Neural progenitor cell (in vitro differentiated cells): Measurements from ENCODE around the gene FERMT3. TPM values are rescaled to one million over a fixed set of nuclear protein-coding genes. Genes with fewer than 3 reads are reported as not detected.

Experiments
- DNase-seq: peaks from one replicate; pipeline ENCODE4 v3.0.0-alpha.2; 2016; ENCODE audit warnings: low spot score
- H2AFZ ChIP-seq: fragments of 200-600 bp; sonication (generic); replicated peaks from 2 replicates; pipeline ENCODE4 v1.6.1; 2016; ENCODE audit warnings: antibody characterized with exemption
- H3F3A ChIP-seq: fragments of 200-600 bp; sonication (generic); 2 replicates; pipeline ENCODE4 v1.6.1; 2016; ENCODE audit warnings: antibody characterized with exemption, low read depth
- H3K27ac ChIP-seq: fragments of 200-600 bp; sonication (generic); 2 replicates; pipeline ENCODE4 v1.5.1; 2016; ENCODE audit warnings: mild to moderate bottlenecking
- H3K27me3 ChIP-seq: fragments of 200-600 bp; sonication (generic); 2 replicates; pipeline ENCODE4 v1.6.1; 2016; ENCODE audit warnings: mild to moderate bottlenecking, moderate library complexity
- H3K36me3 ChIP-seq: fragments of 200-600 bp; sonication (generic); 2 replicates; pipeline ENCODE4 v1.5.1; 2016
- H3K4me1 ChIP-seq: fragments of 200-600 bp; sonication (generic); 2 replicates; pipeline ENCODE4 v1.6.1; 2016; ENCODE audit warnings: mixed run types
- H3K4me2 ChIP-seq: fragments of 200-600 bp; sonication (generic); 2 replicates; pipeline ENCODE4 v1.6.1; 2016
- H3K4me3 ChIP-seq: fragments of 200-600 bp; sonication (generic); 2 replicates; pipeline ENCODE4 v1.5.1; 2016
- H3K79me2 ChIP-seq: fragments of 200-600 bp; sonication (generic); 2 replicates; pipeline ENCODE4 v1.6.1; 2016; ENCODE audit warnings: low read depth
- H3K9ac ChIP-seq: fragments of 200-600 bp; sonication (generic); 2 replicates; pipeline ENCODE4 v1.6.1; 2016
- H3K9me3 ChIP-seq: fragments of 200-600 bp; sonication (generic); 2 replicates; pipeline ENCODE4 v1.5.1; 2016; ENCODE audit warnings: low read depth
- H4K20me1 ChIP-seq: fragments of 200-600 bp; sonication (generic); 2 replicates; pipeline ENCODE4 v1.6.1; 2016; ENCODE audit warnings: low read depth
- H3K27ac Mint-ChIP-seq: 3 replicates; pipeline ENCODE4 v1.8.0; 2021; ENCODE audit warnings: mixed read lengths
- H3K27me3 Mint-ChIP-seq: 2 replicates; pipeline ENCODE4 v1.8.0; 2022; ENCODE audit warnings: low read depth, mild to moderate bottlenecking, inconsistent platforms, moderate library complexity, mixed read lengths; ENCODE audit not compliant: insufficient read depth
- H3K36me3 Mint-ChIP-seq: 3 replicates; pipeline ENCODE4 v1.8.0; 2021; ENCODE audit warnings: mixed read lengths
- H3K4me1 Mint-ChIP-seq: 3 replicates; pipeline ENCODE4 v1.8.0; 2021; ENCODE audit warnings: mixed read lengths
- H3K4me3 Mint-ChIP-seq: 3 replicates; pipeline ENCODE4 v1.8.0; 2021; ENCODE audit warnings: mild to moderate bottlenecking, moderate library complexity, mixed read lengths
- H3K9me3 Mint-ChIP-seq: 3 replicates; pipeline ENCODE4 v1.8.0; 2020; ENCODE audit warnings: mixed read lengths
- EZH2 ChIP-seq: fragments of 200-600 bp; sonication (generic); IDR thresholded peaks from 2 replicates; pipeline ENCODE4 v1.6.1; 2017; ENCODE audit warnings: antibody characterized with exemption, mild to moderate bottlenecking, moderate library complexity
- EZH2phosphoT487 ChIP-seq: fragments of 200-600 bp; sonication (generic); IDR thresholded peaks from 2 replicates; pipeline ENCODE4 v1.6.1; 2017; ENCODE audit warnings: antibody characterized with exemption
- total RNA-seq: library from RNA; depleted of rRNA; stranded (reverse); fragments of >200 nt; gene quantifications from 2 replicates; pipeline ENCODE4 v1.2.3, GENCODE V29; 2015; ENCODE audit warnings: low replicate concordance
- TF ChIP-seq, protein P1 (sequence below): fragments of 200-600 bp; sonication (generic); IDR thresholded peaks from 2 replicates; pipeline ENCODE4 v1.5.1; 2017; ENCODE audit warnings: antibody characterized with exemption, mild to moderate bottlenecking

FERMT3 gene
- total RNA-seq, 1 donor from 2014 or later = not detected

DNA sequence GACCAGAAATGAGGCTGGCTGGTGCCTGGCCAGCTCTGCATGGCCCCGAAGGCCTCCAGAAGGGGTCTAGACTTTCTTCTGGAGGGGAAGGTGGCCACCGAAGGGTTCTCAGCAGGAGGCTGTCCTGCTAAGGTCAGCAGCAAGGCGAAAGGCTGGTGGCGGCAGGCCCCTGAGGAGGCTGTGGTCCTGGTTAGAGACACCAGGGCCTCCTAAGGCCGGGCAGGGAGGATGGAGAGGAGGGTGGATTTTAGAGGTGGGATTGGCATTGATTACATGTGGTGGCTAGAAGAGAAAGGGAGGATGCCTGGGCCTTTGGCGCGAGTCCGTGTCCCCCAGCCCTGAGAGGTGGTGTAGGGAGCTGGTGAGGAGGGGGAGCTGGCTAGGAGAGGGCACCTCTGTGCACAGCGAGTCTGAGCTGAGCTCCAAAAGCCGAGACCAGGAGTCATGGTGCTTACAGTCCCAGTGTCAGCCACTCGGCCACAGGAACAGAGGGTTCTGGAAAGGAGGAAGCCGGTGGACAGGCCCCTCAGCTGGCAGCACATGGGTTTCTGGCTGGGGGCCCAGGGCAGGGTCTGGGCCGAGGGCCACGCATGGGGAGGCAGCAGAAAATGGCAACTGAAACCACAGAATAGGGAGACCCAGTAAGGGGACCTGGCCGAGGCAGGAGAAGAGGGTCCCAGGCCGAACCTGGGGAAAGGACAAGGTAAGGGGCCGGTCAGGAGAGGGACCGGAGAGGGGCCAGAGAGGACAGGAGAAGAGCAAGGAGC lies 2.5 kb downstream of the FERMT3 start:
- no peak overlapping the region for H3K4me3 ChIP-seq
- H3K36me3 ChIP-seq = no peaks in the 10 kb centered on the region
- TF ChIP-seq EZH2 (no peak), EZH2phosphoT487 (no peak)
- TF ChIP-seq, protein P1, sequence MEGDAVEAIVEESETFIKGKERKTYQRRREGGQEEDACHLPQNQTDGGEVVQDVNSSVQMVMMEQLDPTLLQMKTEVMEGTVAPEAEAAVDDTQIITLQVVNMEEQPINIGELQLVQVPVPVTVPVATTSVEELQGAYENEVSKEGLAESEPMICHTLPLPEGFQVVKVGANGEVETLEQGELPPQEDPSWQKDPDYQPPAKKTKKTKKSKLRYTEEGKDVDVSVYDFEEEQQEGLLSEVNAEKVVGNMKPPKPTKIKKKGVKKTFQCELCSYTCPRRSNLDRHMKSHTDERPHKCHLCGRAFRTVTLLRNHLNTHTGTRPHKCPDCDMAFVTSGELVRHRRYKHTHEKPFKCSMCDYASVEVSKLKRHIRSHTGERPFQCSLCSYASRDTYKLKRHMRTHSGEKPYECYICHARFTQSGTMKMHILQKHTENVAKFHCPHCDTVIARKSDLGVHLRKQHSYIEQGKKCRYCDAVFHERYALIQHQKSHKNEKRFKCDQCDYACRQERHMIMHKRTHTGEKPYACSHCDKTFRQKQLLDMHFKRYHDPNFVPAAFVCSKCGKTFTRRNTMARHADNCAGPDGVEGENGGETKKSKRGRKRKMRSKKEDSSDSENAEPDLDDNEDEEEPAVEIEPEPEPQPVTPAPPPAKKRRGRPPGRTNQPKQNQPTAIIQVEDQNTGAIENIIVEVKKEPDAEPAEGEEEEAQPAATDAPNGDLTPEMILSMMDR = no peak
- H3K79me2 ChIP-seq = no peaks in the 10 kb centered on the region
- Mint-ChIP-seq H3K4me1 (peaks cover 10% of the 10 kb centered on the region), H3K4me3 (peak overlapping the region; percentile 33), H3K9me3 (no peaks in the 10 kb centered on the region), H3K36me3 (peaks cover 9% of the 10 kb centered on the region), H3K27me3 (peaks cover 8% of the 10 kb centered on the region), H3K27ac (peak overlapping the region; percentile 63)
- peak overlapping the region; percentile 20 for H3K9ac ChIP-seq
- H3K9me3 ChIP-seq = no peaks in the 10 kb centered on the region
- no peak overlapping the region for H3K27ac ChIP-seq
- H3K4me2 ChIP-seq = no peak overlapping the region
- H4K20me1 ChIP-seq = peaks cover 20% of the 10 kb centered on the region
- H3K27me3 ChIP-seq = no peaks in the 10 kb centered on the region
- H3K4me1 ChIP-seq = no peaks in the 10 kb centered on the region
- H3F3A ChIP-seq = peaks cover 13% of the 10 kb centered on the region
- DNase-seq = peak; percentile 1
- no peak overlapping the region for H2AFZ ChIP-seq

DNA sequence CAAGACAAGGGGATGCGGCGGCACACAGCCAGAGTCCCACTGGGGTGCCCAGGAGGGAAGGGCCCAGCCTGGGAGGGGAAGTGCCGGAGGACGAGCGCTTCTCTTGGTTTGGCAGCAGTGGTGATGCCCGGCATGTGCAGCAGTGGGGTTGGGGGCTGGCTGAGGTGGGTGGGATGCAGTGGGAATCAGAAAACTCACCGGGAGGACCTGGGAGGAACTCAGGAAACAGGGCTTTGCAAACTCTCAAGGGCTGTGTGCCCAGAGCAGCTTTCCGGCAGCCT lies 3.0 kb downstream of the FERMT3 start:
- Mint-ChIP-seq H3K9me3 (no peaks in the 10 kb centered on the region), H3K4me1 (peaks cover 7% of the 10 kb centered on the region), H3K27ac (no peak overlapping the region), H3K36me3 (peaks cover 5% of the 10 kb centered on the region), H3K4me3 (no peak overlapping the region), H3K27me3 (peaks cover 8% of the 10 kb centered on the region)
- no peaks in the 10 kb centered on the region for H3K9me3 ChIP-seq
- peaks cover 8% of the 10 kb centered on the region for H3F3A ChIP-seq
- H3K27me3 ChIP-seq = no peaks in the 10 kb centered on the region
- peak overlapping the region; percentile 20 for H3K9ac ChIP-seq
- TF ChIP-seq, protein P1 = no peak
- no peak for TF ChIP-seq EZH2phosphoT487
- no peak overlapping the region for H3K4me3 ChIP-seq
- H2AFZ ChIP-seq = no peak overlapping the region
- no peak overlapping the region for H3K27ac ChIP-seq
- H3K79me2 ChIP-seq = no peaks in the 10 kb centered on the region
- no peak overlapping the region for H3K4me2 ChIP-seq
- peak; percentile 0 for DNase-seq
- H4K20me1 ChIP-seq = peaks cover 15% of the 10 kb centered on the region
- no peaks in the 10 kb centered on the region for H3K4me1 ChIP-seq
- no peaks in the 10 kb centered on the region for H3K36me3 ChIP-seq

DNA sequence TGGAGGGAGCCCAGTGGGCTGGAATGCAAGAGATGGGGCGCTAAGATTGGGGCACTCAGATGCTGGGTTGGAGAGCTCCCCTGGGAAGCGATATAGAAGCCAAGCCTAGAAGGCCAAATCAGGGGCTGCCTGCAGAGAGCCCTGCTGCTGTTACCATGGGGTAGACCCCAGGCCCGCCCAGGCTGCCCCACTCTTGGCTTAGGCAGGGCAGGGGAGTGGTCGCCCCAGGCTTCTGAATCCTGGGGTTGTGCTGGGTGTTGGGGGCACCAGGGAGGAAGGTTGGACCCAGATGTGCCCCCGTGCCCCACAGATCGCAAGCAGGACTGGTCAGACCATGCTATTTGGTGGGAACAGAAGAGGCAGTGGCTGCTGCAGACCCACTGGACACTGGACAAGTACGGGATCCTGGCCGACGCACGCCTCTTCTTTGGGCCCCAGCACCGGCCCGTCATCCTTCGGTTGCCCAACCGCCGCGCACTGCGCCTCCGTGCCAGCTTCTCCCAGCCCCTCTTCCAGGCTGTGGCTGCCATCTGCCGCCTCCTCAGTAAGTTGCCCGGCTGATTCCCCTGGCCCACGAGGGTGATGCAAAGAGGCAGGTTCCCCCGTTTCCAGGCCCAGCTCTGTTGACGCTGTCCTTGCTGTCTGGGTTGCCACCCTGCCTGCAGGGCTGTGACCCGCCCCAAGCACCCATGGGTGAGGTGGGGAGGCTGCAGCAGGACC lies 3.9 kb downstream of the FERMT3 start:
- Histone ChIP-seq H3K4me1 (no peaks in the 10 kb centered on the region), H3K79me2 (no peaks in the 10 kb centered on the region), H2AFZ (no peak overlapping the region), H3F3A (peaks cover 6% of the 10 kb centered on the region), H3K27ac (no peak overlapping the region), H3K9ac (no peak overlapping the region), H4K20me1 (peaks cover 7% of the 10 kb centered on the region), H3K9me3 (no peaks in the 10 kb centered on the region), H3K4me2 (no peak overlapping the region), H3K36me3 (no peaks in the 10 kb centered on the region), H3K27me3 (no peaks in the 10 kb centered on the region), H3K4me3 (no peak overlapping the region)
- H3K27ac Mint-ChIP-seq = peak overlapping the region; percentile 58
- peaks cover 8% of the 10 kb centered on the region for H3K27me3 Mint-ChIP-seq
- TF ChIP-seq EZH2 = no peak
- TF ChIP-seq, protein P1 = no peak
- TF ChIP-seq EZH2phosphoT487 = no peak
- H3K9me3 Mint-ChIP-seq = no peaks in the 10 kb centered on the region
- peaks cover 6% of the 10 kb centered on the region for H3K36me3 Mint-ChIP-seq
- H3K4me3 Mint-ChIP-seq = no peak overlapping the region
- DNase-seq = peak; percentile 1
- H3K4me1 Mint-ChIP-seq = peaks cover 5% of the 10 kb centered on the region
